Activated T-helper 17 cell treated with anti-CD3 and anti-CD28 coated beads, Interleukin-2, amount 50 U/mL, for 72 hours (primary cell): ENCODE results near the gene SLC6A15. TPM values are rescaled to one million over a fixed set of nuclear protein-coding genes. Genes with fewer than 3 reads are reported as not detected.

Experiments
- ATAC-seq: fragments of 150-1000 bp; cut with Tn5 transposase; replicated peaks from 2 replicates; pipeline ENCODE4 v1.10.0; 2021; ENCODE audit warnings: mild to moderate bottlenecking, moderate library complexity
- H3K27ac Mint-ChIP-seq: one replicate; pipeline ENCODE4 v1.8.0; 2022; ENCODE audit warnings: mixed read lengths
- H3K27me3 Mint-ChIP-seq: one replicate; pipeline ENCODE4 v1.8.0; 2022; ENCODE audit warnings: mixed read lengths
- H3K36me3 Mint-ChIP-seq: one replicate; pipeline ENCODE4 v1.8.0; 2022; ENCODE audit warnings: low read depth, mild to moderate bottlenecking, mixed read lengths
- H3K4me1 Mint-ChIP-seq: one replicate; pipeline ENCODE4 v1.8.0; 2022; ENCODE audit warnings: mixed read lengths
- H3K4me3 Mint-ChIP-seq: one replicate; pipeline ENCODE4 v1.8.0; 2022; ENCODE audit warnings: mild to moderate bottlenecking, mixed read lengths
- H3K9me3 Mint-ChIP-seq: one replicate; pipeline ENCODE4 v1.8.0; 2022; ENCODE audit warnings: mixed read lengths
- total RNA-seq, 2 donors: library from RNA; stranded (reverse); gene quantifications; one replicate each; pipeline ENCODE4 v1.2.3, GENCODE V29; 2022

The SLC6A15 gene
- total RNA-seq = under 1 TPM; 0.69 to 0.78 TPM

DNA sequence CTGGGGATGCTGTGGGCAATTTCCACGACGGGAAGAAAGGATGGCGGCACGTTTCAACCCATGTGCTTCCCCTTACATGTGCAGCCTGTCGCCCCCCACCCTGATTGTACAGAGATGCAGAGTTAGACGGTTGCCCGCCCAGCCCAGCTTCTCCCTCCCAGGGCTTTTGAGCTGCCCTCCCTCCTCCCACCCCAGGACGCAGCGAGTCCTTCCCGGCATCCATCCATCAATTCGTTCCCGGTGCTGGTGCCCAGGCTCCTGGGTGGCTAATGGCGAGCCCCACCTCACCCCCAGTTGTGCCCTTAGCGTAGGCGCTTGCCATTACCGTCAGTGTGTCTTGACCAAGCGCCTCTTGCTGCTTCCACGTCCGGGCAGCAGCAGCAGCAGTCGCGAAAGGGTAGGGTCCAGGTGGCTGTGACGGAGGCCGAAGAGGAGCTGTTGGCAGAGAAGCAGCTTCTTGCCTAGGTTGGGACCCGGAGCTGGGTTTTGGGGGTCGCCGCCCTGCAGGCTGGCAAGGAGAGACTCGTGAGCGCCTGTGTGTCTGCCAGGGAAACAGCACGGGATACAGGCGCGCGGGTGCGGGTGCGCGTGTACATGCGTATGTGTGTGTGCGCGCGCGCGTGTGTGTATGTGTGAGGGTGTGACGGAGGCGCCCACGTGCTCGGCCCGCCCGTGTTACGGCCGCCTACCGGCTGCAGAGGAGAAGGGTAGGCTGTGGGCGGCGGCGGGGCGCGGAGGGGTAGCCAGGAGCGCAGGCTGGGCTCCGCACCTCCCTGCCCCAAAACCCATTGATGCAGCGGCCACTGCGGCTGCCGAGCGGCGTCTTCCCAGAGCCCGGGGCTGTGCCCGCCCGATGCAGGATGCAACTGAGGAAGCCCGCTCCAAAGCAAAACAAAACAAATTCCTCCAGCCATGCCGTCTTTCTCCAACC is at the start of gene SLC6A15:
TSS of gene SLC6A15 (minus strand) at position 602 of the 931 bp plus-strand sequence. CDS start 20,679 bp downstream, outside the sequence.
- no peaks in the 10 kb centered on the region for H3K36me3 Mint-ChIP-seq
- H3K27ac Mint-ChIP-seq = no peak within 1 kb of the TSS
- H3K4me3 Mint-ChIP-seq = peak within 1 kb of the TSS; percentile 63
- ATAC-seq = peak; percentile 53
- peaks cover 36% of the 10 kb centered on the region for H3K27me3 Mint-ChIP-seq
- no peaks in the 10 kb centered on the region for H3K4me1 Mint-ChIP-seq
- H3K9me3 Mint-ChIP-seq = no peaks in the 10 kb centered on the region

DNA sequence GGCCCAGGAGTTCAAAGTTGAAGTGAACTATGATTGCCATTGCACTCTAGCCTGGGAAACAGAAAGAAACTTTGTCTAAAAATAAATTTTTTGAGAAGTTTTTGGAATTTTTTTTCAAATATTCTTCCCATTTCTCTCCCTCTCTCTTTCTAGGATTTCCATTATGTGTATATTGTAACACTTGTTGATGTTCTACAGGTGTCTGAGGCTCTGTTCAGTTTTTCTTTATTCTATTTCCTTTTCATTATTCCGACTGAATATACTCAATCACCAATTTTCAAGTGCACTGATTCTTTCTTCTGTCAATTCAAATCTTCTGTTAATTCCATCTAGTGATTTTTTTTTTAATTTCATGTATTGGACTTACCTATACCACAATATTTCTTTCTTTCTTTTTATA is 48.3 kb upstream of the SLC6A15 start:
- no peak for ATAC-seq
- Mint-ChIP-seq H3K4me1 (no peaks in the 10 kb centered on the region), H3K27me3 (peaks cover 4% of the 10 kb centered on the region), H3K4me3 (no peak overlapping the region), H3K9me3 (no peaks in the 10 kb centered on the region), H3K36me3 (no peaks in the 10 kb centered on the region), H3K27ac (no peak overlapping the region)

DNA sequence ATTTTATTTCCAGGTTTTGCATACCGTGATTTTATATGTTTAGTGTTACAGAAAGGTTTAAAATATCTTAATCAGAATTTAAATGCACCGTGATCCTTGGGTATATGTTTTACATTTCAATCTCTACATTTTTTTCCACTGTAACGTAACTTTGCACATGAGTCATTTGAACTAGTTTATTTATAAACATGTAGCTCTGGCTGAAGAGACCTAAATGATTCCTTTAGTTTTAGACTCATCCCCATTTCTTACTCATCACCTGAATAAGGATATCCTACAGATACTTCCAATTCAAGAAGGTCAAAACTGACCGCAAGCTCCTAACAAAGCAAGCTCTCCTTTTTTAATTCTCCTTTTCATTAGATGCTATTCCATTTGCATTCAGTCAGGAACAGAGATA is 42.7 kb upstream of the SLC6A15 start:
- Mint-ChIP-seq H3K36me3 (no peaks in the 10 kb centered on the region), H3K9me3 (no peaks in the 10 kb centered on the region), H3K27ac (no peak overlapping the region), H3K4me1 (no peaks in the 10 kb centered on the region), H3K27me3 (no peaks in the 10 kb centered on the region), H3K4me3 (no peak overlapping the region)
- ATAC-seq = no peak

DNA sequence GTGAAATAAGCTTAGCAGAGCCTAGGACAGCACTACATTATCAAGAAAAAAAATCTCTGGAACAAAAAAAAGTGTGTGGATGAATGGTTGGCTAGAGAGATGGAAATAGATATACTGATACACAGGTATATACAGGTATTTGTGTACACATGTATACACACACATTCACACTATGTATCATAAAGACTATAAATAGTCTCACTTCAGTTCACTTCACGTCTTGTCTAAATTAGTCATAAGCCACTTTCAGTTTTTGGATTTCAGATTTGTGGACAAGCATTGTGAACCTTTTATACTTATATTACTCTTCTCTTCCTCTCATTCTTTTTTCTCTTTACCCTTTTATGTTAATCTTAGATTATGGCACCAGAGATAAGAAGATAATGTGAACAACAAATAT is 41.8 kb upstream of the SLC6A15 start:
- no peaks in the 10 kb centered on the region for H3K4me1 Mint-ChIP-seq
- H3K9me3 Mint-ChIP-seq = no peaks in the 10 kb centered on the region
- H3K36me3 Mint-ChIP-seq = no peaks in the 10 kb centered on the region
- H3K27me3 Mint-ChIP-seq = no peaks in the 10 kb centered on the region
- H3K27ac Mint-ChIP-seq = no peak overlapping the region
- no peak overlapping the region for H3K4me3 Mint-ChIP-seq
- no peak for ATAC-seq

DNA sequence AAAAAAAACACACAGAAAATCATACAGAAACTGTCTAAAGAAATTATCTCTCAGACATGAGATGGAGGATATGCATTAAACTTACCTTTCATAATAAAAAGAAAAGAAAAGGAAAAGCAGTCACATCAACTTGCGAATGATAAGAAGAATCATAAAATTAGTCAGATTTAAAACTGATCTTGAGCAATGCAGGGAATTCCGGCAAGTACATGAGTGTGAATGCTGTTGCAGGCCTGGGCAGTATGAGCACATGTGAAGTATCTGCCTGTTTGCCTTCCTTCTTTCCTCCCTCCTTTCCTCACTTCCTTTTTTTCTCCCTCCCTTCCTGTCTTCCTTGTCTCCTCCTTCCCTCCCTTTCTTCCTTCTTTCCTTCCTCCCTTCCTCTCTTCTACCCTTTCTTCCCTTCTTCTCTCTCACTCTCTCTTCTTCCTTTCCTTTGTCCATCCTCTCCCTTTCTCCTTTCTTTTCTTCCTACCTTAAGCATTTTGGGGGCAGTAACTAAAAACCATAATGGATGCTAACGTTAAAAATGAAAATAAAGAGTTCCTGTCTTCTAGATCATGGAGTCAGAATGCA is 38.5 kb upstream of the SLC6A15 start:
- Mint-ChIP-seq H3K27me3 (no peaks in the 10 kb centered on the region), H3K9me3 (no peaks in the 10 kb centered on the region), H3K4me3 (no peak overlapping the region), H3K27ac (no peak overlapping the region), H3K4me1 (no peaks in the 10 kb centered on the region), H3K36me3 (no peaks in the 10 kb centered on the region)
- no peak for ATAC-seq

DNA sequence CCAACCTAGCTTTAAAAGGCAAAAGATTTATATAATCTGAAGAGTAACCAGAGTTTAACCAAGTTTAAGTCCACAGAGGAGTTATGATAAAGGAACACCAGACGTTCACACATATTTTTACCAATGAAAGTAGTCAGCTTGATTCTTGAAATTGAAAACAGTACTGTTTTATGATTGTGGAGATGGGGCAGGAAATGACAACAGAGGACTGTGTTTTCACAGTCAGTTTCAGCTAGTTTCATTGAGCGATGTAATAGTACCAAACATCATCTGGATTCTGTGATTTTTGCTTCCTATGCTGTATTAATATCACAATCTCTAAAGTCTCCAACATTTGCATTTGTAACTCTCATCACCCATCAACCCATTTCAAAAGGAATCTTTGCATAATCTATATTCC is 34.2 kb upstream of the SLC6A15 start:
- ATAC-seq = no peak
- Mint-ChIP-seq H3K9me3 (no peaks in the 10 kb centered on the region), H3K27ac (no peak overlapping the region), H3K36me3 (no peaks in the 10 kb centered on the region), H3K27me3 (no peaks in the 10 kb centered on the region), H3K4me1 (no peaks in the 10 kb centered on the region), H3K4me3 (no peak overlapping the region)

DNA sequence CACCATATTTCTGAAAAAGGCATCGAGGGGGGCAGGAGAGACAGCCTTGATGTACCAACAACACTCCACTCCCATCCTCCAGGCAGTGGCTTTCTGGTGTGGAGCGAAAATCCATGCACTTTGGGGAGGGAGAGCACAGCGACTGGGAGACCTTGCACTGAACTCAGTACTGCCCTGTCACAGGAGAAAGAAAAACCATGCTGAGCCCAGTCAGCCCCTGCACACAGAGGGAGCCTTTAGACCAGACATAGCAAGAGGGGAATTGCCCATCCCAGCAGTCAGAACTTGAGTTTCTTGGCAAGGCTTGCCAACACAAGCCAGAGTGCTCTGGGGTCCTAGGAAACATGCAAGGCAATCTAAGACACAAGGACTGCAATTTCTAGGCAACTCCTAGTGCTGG is 24.8 kb upstream of the SLC6A15 start:
- no peaks in the 10 kb centered on the region for H3K4me1 Mint-ChIP-seq
- H3K27me3 Mint-ChIP-seq = no peaks in the 10 kb centered on the region
- no peaks in the 10 kb centered on the region for H3K36me3 Mint-ChIP-seq
- H3K9me3 Mint-ChIP-seq = peaks cover 9% of the 10 kb centered on the region
- no peak overlapping the region for H3K27ac Mint-ChIP-seq
- H3K4me3 Mint-ChIP-seq = no peak overlapping the region
- ATAC-seq = no peak

DNA sequence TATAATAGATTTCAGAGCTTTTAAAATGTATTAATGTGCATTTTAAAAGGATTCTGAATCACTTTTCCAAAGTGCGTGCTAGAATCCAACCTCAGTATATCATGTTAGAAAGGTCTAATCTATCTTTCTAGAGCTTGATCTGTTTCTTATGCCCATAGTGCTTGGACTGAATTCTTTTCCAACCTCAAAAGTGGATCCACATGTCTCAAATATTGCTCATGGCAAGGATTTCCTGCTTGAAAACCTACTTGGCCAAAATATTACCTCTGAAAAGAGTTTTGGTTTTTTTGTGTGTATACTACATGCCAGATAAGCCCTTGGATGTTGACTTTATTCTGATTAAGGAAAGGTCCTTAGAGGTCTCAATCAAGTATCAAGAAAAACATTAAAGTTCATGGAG is 16.9 kb upstream of the SLC6A15 start:
- ATAC-seq = no peak
- Mint-ChIP-seq H3K27me3 (peaks cover 7% of the 10 kb centered on the region), H3K36me3 (no peaks in the 10 kb centered on the region), H3K27ac (no peak overlapping the region), H3K4me1 (no peaks in the 10 kb centered on the region), H3K4me3 (no peak overlapping the region), H3K9me3 (no peaks in the 10 kb centered on the region)

DNA sequence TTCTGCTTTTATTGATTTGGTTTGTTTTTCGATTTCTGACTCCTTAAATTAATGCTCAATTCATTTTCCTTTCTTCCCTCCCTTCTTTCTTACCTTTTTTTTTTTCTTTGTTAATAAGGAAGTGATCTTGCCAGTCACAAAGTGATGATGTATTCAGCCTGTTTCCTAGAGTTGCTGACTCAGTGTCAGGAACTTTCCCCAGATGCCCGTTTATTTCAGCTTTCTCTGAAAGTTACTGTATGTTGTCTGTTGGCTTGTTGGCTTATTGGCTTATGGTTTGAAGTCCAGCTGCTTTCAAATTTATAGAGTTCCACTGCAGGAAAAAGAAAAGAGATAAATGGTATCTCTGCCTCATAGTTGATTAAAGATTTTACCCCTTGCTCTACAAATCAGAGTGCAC is 12.4 kb upstream of the SLC6A15 start:
- no peak for ATAC-seq
- Mint-ChIP-seq H3K27me3 (peaks cover 7% of the 10 kb centered on the region), H3K36me3 (no peaks in the 10 kb centered on the region), H3K4me3 (no peak overlapping the region), H3K27ac (no peak overlapping the region), H3K9me3 (no peaks in the 10 kb centered on the region), H3K4me1 (no peaks in the 10 kb centered on the region)

DNA sequence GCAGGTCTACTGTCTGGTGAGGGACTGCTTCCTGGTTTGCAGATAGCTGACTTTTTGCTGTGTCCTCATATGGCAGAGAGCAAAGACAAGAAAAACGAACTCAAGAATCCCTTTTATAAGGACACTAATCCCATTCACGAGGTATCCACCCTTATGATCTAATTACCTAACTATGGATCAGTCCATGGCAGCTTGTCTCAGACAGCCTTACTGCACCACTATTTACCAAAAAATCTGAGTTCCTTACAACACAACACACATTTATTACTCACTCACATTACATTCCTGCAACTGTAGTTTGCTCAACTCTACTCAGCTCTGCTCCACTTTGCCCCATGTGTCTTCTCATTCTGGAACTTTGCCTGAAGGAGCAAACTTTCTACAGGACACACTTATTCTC is 10.1 kb upstream of the SLC6A15 start:
- H3K4me1 Mint-ChIP-seq = no peaks in the 10 kb centered on the region
- no peak overlapping the region for H3K4me3 Mint-ChIP-seq

DNA sequence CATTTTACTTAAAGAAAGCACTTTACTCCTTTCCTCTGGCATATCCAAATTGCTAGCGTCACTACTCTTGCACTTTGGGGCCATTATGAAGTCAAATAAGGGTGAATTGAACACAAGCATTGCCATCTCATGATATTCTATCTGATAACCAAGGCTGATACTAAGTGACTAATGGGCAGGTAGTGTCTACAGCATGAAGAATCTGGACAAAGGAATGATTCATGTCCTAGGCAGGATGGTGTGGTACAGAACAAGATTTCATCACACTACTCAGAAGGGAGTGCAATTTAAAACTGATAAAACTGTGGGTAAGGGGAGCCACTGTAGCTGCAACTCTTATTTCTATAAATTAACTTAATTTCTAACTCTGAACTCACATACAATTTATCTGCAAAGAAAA is 7.7 kb upstream of the SLC6A15 start:
- H3K27me3 Mint-ChIP-seq = peaks cover 3% of the 10 kb centered on the region
- no peaks in the 10 kb centered on the region for H3K9me3 Mint-ChIP-seq
- H3K27ac Mint-ChIP-seq = no peak overlapping the region
- no peaks in the 10 kb centered on the region for H3K4me1 Mint-ChIP-seq
- H3K4me3 Mint-ChIP-seq = no peak overlapping the region
- no peaks in the 10 kb centered on the region for H3K36me3 Mint-ChIP-seq
- ATAC-seq = no peak

More for the DNA sequence above, 10.1 kb upstream of the SLC6A15 start:
- Mint-ChIP-seq H3K27me3 (peaks cover 3% of the 10 kb centered on the region), H3K36me3 (no peaks in the 10 kb centered on the region), H3K9me3 (no peaks in the 10 kb centered on the region), H3K27ac (no peak overlapping the region)
- no peak for ATAC-seq

DNA sequence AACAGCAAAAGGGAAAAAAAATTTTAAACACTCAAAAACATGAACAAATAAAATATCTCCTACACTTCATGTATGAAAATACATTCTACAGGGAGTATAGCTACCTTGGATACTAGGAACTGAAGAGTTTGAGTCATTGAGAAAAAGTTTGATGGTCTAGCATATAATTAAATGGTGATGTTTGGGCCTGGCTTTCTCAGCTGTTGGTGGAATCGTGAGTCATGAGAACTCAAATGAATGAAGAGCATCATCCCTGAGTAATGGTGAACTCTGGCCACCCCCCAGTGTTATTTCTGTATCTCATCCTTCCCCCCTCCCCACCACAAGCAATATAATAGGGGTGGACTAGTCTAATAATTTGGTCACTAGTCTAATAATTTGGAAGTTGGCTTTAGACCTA is 6.7 kb upstream of the SLC6A15 start:
- peaks cover under 1% of the 10 kb centered on the region for H3K27me3 Mint-ChIP-seq
- H3K9me3 Mint-ChIP-seq = no peaks in the 10 kb centered on the region
- H3K27ac Mint-ChIP-seq = no peak overlapping the region
- no peak for ATAC-seq
- no peak overlapping the region for H3K4me3 Mint-ChIP-seq
- H3K36me3 Mint-ChIP-seq = no peaks in the 10 kb centered on the region
- H3K4me1 Mint-ChIP-seq = no peaks in the 10 kb centered on the region

DNA sequence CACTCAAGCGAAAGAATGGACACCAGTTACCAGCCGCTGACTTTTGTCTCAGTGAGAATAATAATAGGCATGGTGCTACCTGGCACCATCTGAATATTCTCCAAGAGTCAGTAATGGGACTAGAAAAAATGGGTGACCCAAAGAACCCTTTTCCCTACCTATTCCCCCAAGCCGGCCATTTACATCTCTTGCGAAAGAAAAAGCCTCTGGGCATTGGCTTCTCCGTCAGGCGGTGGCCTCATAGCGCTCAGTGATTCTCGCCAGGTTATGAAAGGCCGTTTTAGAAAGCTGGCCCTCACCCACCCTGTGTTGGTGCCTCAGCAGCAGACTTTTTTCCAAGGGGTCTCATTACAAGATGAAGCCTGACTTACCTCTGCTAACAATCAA is 523 bp upstream of the SLC6A15 start:
- peak overlapping the region; percentile 63 for H3K4me3 Mint-ChIP-seq
- no peak overlapping the region for H3K27ac Mint-ChIP-seq
- peaks cover 36% of the 10 kb centered on the region for H3K27me3 Mint-ChIP-seq
- ATAC-seq = no peak
- H3K9me3 Mint-ChIP-seq = no peaks in the 10 kb centered on the region
- no peaks in the 10 kb centered on the region for H3K4me1 Mint-ChIP-seq
- no peaks in the 10 kb centered on the region for H3K36me3 Mint-ChIP-seq

DNA sequence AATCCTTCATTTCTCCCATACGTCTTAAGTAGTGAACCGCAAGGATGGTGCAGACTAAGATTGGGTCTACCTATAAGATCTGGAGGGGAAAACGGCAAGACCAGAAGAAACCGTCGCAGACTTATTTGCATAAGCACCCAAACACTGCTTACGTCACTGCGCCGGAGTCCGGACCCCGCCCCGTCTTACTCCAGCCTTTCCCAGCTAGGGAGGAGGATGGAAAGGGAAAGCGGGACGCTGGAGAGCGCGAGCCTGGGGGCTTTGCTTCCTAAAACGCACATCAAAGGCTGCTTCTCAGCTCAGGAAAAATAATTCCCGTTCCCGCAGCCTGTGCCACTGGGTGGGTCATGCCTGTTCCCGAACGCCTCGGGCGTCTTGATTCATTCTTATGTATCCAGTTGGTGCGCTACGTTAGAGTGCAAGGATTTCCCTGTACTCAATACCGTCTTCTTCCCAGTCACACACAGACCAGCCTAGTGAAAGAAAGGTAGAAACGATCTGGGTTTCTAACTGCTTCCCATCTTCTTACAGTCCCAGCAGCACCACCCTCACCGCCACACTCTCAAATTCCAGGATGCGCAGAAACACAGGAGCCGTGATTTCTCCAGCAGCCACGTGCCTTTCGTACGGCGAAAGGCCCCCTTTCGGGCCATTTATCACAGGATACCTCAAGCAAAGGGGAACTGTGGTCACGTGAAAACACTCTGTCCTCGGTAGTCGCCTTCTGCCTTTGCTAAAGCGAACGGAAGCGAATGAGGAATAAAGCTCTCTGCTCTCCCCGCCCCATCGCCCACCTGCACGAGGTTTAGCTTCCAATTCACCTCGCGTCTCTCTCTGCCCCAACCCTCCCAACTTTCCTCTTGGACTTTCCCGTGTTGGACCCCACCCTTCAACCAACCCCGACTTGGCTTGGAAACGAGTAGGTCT is 1.1 kb downstream of the SLC6A15 start:
- peak; percentile 42 for ATAC-seq
- peaks cover 39% of the 10 kb centered on the region for H3K27me3 Mint-ChIP-seq
- H3K4me1 Mint-ChIP-seq = no peaks in the 10 kb centered on the region
- no peak overlapping the region for H3K27ac Mint-ChIP-seq
- no peaks in the 10 kb centered on the region for H3K9me3 Mint-ChIP-seq
- H3K36me3 Mint-ChIP-seq = no peaks in the 10 kb centered on the region
- peak overlapping the region; percentile 63 for H3K4me3 Mint-ChIP-seq
